Skeletal muscle satellite cell (primary cell): ENCODE measurements around the gene RHCG.
"Not testable (repeated sequence)": the region's sequence is repeated elsewhere in the genome, so short reads cannot be mapped to it uniquely, and the experiment has no call there.

Source experiments
- H3K27me3 ChIP-seq: 2 replicates; pipeline ENCODE4 v1.7.0; 2013; ENCODE audit warnings: low read length; ENCODE audit not compliant: control insufficient read depth, insufficient read depth
- H3K36me3 ChIP-seq: 2 replicates; pipeline ENCODE4 v1.7.0; 2013; ENCODE audit warnings: mild to moderate bottlenecking, control low read depth, low read length; ENCODE audit not compliant: insufficient read depth
- H3K4me1 ChIP-seq: 2 replicates; pipeline ENCODE4 v1.7.0; 2013; ENCODE audit warnings: low read length; ENCODE audit not compliant: control insufficient read depth, insufficient read depth
- H3K4me2 ChIP-seq: 2 replicates; pipeline ENCODE4 v1.7.0; 2013; ENCODE audit warnings: mild to moderate bottlenecking, low read length
- H3K4me3 ChIP-seq: 2 replicates; pipeline ENCODE4 v1.7.0; 2013; ENCODE audit warnings: low read length
- H3K9ac ChIP-seq: 2 replicates; pipeline ENCODE4 v1.7.0; 2013; ENCODE audit warnings: mild to moderate bottlenecking, low read depth, low read length, moderate library complexity
- H3K9me3 ChIP-seq: replicated peaks from 2 replicates; pipeline ENCODE4 v1.7.0; 2013; ENCODE audit warnings: mild to moderate bottlenecking, control low read depth, low read length

Gene RHCG

GRCh38 chr15:89469426-89470096, 26.8 kb downstream of the RHCG start:
- no peaks in the 10 kb centered on the region for H3K4me1 ChIP-seq
- no peak overlapping the region for H3K4me3 ChIP-seq
- no peaks in the 10 kb centered on the region for H3K36me3 ChIP-seq
- peaks cover 63% of the 10 kb centered on the region for H3K27me3 ChIP-seq
- no peak overlapping the region for H3K9ac ChIP-seq
- H3K9me3 ChIP-seq: no peaks in the 10 kb centered on the region
- peak overlapping the region; percentile 14 for H3K4me2 ChIP-seq

GRCh38 chr15:89468813-89469212, 27.6 kb downstream of the RHCG start:
- not testable (repeated sequence) for H3K4me1 ChIP-seq, H3K4me3 ChIP-seq, H3K36me3 ChIP-seq, H3K9me3 ChIP-seq, H3K4me2 ChIP-seq, H3K9ac ChIP-seq
- peaks cover 65% of the 10 kb centered on the region for H3K27me3 ChIP-seq

- Histone ChIP-seq H3K4me2 (no peak overlapping the region), H3K36me3 (no peaks in the 10 kb centered on the region), H3K9ac (no peak overlapping the region), H3K27me3 (peaks cover 69% of the 10 kb centered on the region), H3K4me1 (no peaks in the 10 kb centered on the region), H3K9me3 (no peaks in the 10 kb centered on the region), H3K4me3 (no peak overlapping the region)
These were observed 33.3 kb downstream of the RHCG start for GRCh38 chr15:89463113-89463512.

- no peaks in the 10 kb centered on the region for H3K4me1 ChIP-seq
- peaks cover 69% of the 10 kb centered on the region for H3K27me3 ChIP-seq
- no peak overlapping the region for H3K9ac ChIP-seq
- no peaks in the 10 kb centered on the region for H3K36me3 ChIP-seq
- H3K4me3 ChIP-seq: no peak overlapping the region
- no peak overlapping the region for H3K4me2 ChIP-seq
- H3K9me3 ChIP-seq: no peaks in the 10 kb centered on the region
These were observed 34.0 kb downstream of the RHCG start for GRCh38 chr15:89462198-89462912.

GRCh38 chr15:89461386-89461785, 35.0 kb downstream of the RHCG start:
- Histone ChIP-seq H3K36me3 (no peaks in the 10 kb centered on the region), H3K4me1 (no peaks in the 10 kb centered on the region), H3K9me3 (no peaks in the 10 kb centered on the region), H3K27me3 (peaks cover 65% of the 10 kb centered on the region), H3K4me2 (no peak overlapping the region), H3K4me3 (no peak overlapping the region), H3K9ac (no peak overlapping the region)

GRCh38 chr15:89460048-89460447, 36.3 kb downstream of the RHCG start:
- no peak overlapping the region for H3K4me3 ChIP-seq
- peaks cover 61% of the 10 kb centered on the region for H3K27me3 ChIP-seq
- H3K4me2 ChIP-seq: no peak overlapping the region
- no peaks in the 10 kb centered on the region for H3K36me3 ChIP-seq
- H3K9ac ChIP-seq: no peak overlapping the region
- H3K4me1 ChIP-seq: no peaks in the 10 kb centered on the region
- no peaks in the 10 kb centered on the region for H3K9me3 ChIP-seq

- Histone ChIP-seq H3K4me2 (no peak overlapping the region), H3K9ac (no peak overlapping the region), H3K36me3 (no peaks in the 10 kb centered on the region), H3K27me3 (peaks cover 63% of the 10 kb centered on the region), H3K4me1 (no peaks in the 10 kb centered on the region), H3K4me3 (no peak overlapping the region), H3K9me3 (no peaks in the 10 kb centered on the region)
These were observed 36.9 kb downstream of the RHCG start for GRCh38 chr15:89459271-89460038.

GRCh38 chr15:89458440-89458839, 37.9 kb downstream of the RHCG start:
- no peaks in the 10 kb centered on the region for H3K4me1 ChIP-seq
- H3K27me3 ChIP-seq: peaks cover 55% of the 10 kb centered on the region
- no peaks in the 10 kb centered on the region for H3K9me3 ChIP-seq
- H3K36me3 ChIP-seq: no peaks in the 10 kb centered on the region
- H3K4me3 ChIP-seq: no peak overlapping the region
- no peak overlapping the region for H3K9ac ChIP-seq
- no peak overlapping the region for H3K4me2 ChIP-seq

- Histone ChIP-seq H3K4me2 (no peak overlapping the region), H3K4me3 (no peak overlapping the region), H3K27me3 (peaks cover 52% of the 10 kb centered on the region), H3K9me3 (no peaks in the 10 kb centered on the region), H3K36me3 (no peaks in the 10 kb centered on the region), H3K9ac (no peak overlapping the region), H3K4me1 (no peaks in the 10 kb centered on the region)
These were observed 39.3 kb downstream of the RHCG start for GRCh38 chr15:89457086-89457485.

- H3K9me3 ChIP-seq: no peaks in the 10 kb centered on the region
- H3K4me2 ChIP-seq: no peak overlapping the region
- no peak overlapping the region for H3K9ac ChIP-seq
- H3K4me3 ChIP-seq: no peak overlapping the region
- no peaks in the 10 kb centered on the region for H3K4me1 ChIP-seq
- no peaks in the 10 kb centered on the region for H3K36me3 ChIP-seq
- H3K27me3 ChIP-seq: peaks cover 55% of the 10 kb centered on the region
These were observed 40.8 kb downstream of the RHCG start for GRCh38 chr15:89455535-89455934.

GRCh38 chr15:89452330-89452836, 44.0 kb downstream of the RHCG start:
- Histone ChIP-seq H3K4me3 (no peak overlapping the region), H3K9me3 (no peaks in the 10 kb centered on the region), H3K9ac (no peak overlapping the region), H3K36me3 (no peaks in the 10 kb centered on the region), H3K4me2 (no peak overlapping the region), H3K27me3 (peaks cover 64% of the 10 kb centered on the region), H3K4me1 (no peaks in the 10 kb centered on the region)
